Measurements from ENCODE around the gene EBF4. TPM values are rescaled to one million over a fixed set of nuclear protein-coding genes. Genes with fewer than 3 reads are reported as not detected.
"Not testable (repeated sequence)": the region's sequence is repeated elsewhere in the genome, so short reads cannot be mapped to it uniquely, and the experiment has no call there.

The EBF4 gene
- total RNA-seq, 2 experiments from 2014 or later: 0.27 to 0.64 TPM

DNA sequence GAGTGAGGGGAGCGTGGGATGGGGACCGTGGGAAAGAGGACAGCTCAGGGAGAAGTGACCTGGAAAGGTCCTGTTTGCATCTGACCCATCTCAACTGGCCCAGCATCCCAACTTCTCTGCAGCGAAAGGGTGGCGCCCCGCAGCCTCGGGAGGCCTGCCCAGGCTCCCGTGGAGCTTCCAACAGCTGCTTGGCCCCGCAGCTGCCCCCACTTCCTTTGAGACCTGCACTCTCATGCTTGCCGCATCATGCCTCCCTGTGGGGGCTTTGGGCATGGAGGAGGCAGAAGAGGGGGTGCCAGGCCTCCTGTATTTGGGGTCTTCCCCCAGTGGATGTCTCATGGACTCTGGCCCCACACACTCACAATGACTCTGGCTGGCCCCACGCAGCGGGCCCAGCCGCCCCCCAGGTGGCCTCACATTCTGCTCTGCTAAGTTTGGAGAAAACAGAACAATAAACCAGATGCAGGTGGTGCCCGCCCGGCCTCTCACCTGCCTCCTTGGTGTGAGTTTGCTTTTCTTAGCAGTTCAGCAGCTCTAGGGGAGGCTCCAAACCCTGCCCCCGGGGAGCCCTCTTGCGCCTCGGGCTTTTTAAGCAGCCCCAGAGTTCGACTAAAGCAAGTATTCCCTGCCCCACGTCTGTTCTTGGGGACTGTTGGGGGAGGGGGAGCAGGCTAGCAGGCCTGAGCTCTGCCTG is 67.2 kb downstream of the EBF4 start:
- H3K36me3 Mint-ChIP-seq (ENCODE audit: low read depth): no peaks in the 10 kb centered on the region
- no peak overlapping the region for H3K27ac Mint-ChIP-seq
- H3K27me3 Mint-ChIP-seq: peaks cover 20% of the 10 kb centered on the region
- H3K9me3 Mint-ChIP-seq: no peaks in the 10 kb centered on the region
- ChIA-PET POLR2A (no interaction called here), CTCF (no interaction called here)
- no peak for DNase-seq
- no peak overlapping the region for H3K4me3 Mint-ChIP-seq
- H3K4me1 Mint-ChIP-seq: no peaks in the 10 kb centered on the region

DNA sequence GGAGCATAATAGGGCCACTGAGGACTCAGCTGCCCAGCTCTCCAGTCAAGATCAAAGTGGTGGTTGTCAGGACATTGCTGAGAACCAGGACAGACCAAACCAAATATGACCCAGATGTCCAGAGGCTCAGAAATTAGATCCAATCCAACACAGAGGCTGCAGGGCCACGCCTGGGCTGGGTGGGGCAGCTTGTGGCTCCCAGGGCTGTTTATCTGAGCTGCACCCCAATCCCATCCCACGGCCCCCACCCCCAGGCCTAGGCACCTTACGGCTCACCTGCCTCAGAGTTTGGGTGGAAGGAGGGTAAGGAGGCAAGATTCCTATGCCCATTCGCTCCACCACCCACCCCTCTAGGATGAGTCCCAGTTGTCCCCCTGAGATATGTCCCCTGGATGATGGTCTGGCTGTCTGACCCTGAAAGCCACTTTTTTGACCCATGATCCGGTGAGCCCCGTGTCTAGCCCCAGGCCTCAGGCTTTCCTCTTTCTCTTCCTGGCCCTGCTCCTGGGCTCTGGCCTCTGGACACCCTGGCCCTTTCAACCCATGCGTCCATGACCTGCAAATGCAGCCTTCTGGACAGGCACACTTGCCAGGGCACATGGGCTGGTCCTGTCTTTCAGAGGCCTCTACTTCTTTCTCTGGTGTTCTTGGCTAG is 67.8 kb downstream of the EBF4 start:
- Mint-ChIP-seq H3K4me1 (no peaks in the 10 kb centered on the region), H3K36me3 (ENCODE audit: low read depth) (no peaks in the 10 kb centered on the region), H3K4me3 (no peak overlapping the region), H3K27me3 (peaks cover 14% of the 10 kb centered on the region), H3K27ac (no peak overlapping the region), H3K9me3 (no peaks in the 10 kb centered on the region)
- ChIA-PET POLR2A (no interaction called here), CTCF (no interaction called here)
- no peak for DNase-seq

DNA sequence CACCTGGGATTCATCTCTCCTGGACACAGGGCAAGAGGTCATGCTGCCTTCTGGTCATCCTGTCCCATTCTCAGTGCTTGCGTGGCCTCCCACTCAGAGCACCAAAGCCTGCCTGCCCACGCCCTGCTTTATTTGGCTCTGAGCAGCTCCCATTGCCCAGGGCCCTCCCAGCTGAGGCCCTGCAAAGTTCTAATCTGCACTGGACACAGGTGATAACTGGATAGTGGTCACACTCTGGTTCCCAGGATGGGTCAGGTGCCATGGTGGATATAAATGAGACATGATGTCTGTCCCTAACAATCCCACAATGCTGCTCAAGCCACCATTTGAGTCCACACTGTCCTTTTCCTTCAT is 68.3 kb downstream of the EBF4 start:
- Mint-ChIP-seq H3K27ac (no peak overlapping the region), H3K27me3 (peaks cover 14% of the 10 kb centered on the region), H3K9me3 (no peaks in the 10 kb centered on the region), H3K4me1 (no peaks in the 10 kb centered on the region), H3K4me3 (no peak overlapping the region), H3K36me3 (ENCODE audit: low read depth) (no peaks in the 10 kb centered on the region)
- CTCF ChIA-PET: no interaction called here
- DNase-seq: no peak
- POLR2A ChIA-PET: no interaction called here

DNA sequence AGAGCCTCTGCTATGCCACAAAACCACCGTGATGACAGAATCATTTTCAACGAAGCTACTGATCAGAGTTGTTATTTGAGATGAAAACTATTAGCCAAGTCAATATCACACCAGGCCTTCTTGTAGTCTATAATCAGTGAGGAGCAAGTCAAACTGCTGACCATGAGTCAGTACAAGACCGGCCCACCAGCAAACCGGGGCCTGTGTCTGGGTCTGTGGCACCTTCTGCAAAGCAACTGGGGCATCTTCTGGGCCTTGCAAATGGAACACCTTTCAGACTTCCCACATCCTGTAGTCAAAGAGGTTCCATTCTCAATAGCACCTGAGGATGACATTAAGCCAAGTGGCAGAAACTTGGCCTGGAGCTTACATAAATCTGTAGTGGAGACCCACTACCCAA is 69.3 kb downstream of the EBF4 start:
- H3K9me3 Mint-ChIP-seq: no peaks in the 10 kb centered on the region
- no peak for DNase-seq
- H3K36me3 Mint-ChIP-seq (ENCODE audit: low read depth): no peaks in the 10 kb centered on the region
- no peaks in the 10 kb centered on the region for H3K4me1 Mint-ChIP-seq
- ChIA-PET CTCF (interaction anchor here (1.3 kb wide), 1 partner anchor 239 kb away, joined by 3 read pairs; no protein-coding TSS in a partner anchor), POLR2A (no interaction called here)
- peaks cover 9% of the 10 kb centered on the region for H3K27me3 Mint-ChIP-seq
- no peak overlapping the region for H3K27ac Mint-ChIP-seq
- H3K4me3 Mint-ChIP-seq: no peak overlapping the region

DNA sequence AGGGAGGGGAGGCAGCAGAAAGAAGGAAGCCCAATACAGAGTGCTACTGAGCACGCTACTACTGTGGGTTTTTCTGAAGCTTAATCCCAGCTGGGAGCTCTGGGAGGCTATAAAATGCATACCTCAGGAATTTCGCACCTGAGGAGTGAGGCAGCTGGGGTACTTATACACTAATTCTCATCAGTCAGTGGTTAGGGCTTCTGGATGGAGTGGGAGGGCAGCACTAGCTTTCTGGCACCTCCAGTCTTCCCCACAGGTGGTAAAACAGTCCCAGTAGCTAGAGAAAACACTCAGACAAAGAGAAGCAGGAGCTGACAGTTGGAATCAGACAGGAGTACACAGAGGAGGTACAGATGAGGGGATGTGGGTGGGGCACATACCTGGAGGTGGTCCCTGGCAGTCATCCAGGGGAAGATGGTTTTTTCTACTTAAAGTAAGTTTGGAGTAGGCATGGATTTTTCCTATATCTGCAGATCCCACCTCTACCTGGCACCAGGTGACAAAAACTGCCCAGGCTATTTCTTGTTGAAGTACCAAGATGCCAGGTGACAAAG is 70.1 kb downstream of the EBF4 start:
- Mint-ChIP-seq H3K4me1 (no peaks in the 10 kb centered on the region), H3K36me3 (ENCODE audit: low read depth) (no peaks in the 10 kb centered on the region), H3K27ac (no peak overlapping the region), H3K4me3 (no peak overlapping the region), H3K27me3 (peaks cover 10% of the 10 kb centered on the region), H3K9me3 (no peaks in the 10 kb centered on the region)
- CTCF ChIA-PET: interaction anchor here (1.3 kb wide), 1 partner anchor 238 kb away, joined by 3 read pairs; no protein-coding TSS in a partner anchor
- no peak for DNase-seq
- POLR2A ChIA-PET: interaction anchor here (0.6 kb wide), 1 partner anchor 1138 kb away, joined by 4 read pairs; no protein-coding TSS in a partner anchor

DNA sequence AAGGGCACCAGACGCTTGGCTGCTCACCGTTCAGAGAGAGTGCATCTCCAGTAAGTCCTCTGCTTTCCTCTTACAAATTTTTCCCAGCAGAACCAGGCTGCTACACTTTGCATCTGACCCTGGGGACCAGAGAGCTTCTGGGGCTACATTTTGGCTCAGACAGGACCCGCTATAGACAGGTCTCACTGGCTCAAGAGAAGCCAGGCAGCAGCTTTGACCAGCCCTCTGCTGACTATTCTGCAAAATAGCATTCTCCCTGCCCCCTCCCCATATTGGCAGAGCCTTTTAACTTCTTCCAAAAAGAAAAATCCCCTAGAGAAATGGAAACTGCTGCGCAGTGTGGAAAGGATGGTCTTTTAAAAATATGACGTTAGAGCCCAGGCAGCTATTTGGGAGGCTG is 70.6 kb downstream of the EBF4 start:
- ChIA-PET POLR2A (interaction anchor here (0.6 kb wide), 1 partner anchor 1137 kb away, joined by 4 read pairs; no protein-coding TSS in a partner anchor), CTCF (no interaction called here)
- Mint-ChIP-seq H3K27ac (no peak overlapping the region), H3K9me3 (no peaks in the 10 kb centered on the region), H3K27me3 (peaks cover 10% of the 10 kb centered on the region), H3K4me1 (no peaks in the 10 kb centered on the region), H3K36me3 (ENCODE audit: low read depth) (no peaks in the 10 kb centered on the region), H3K4me3 (no peak overlapping the region)
- DNase-seq: no peak

DNA sequence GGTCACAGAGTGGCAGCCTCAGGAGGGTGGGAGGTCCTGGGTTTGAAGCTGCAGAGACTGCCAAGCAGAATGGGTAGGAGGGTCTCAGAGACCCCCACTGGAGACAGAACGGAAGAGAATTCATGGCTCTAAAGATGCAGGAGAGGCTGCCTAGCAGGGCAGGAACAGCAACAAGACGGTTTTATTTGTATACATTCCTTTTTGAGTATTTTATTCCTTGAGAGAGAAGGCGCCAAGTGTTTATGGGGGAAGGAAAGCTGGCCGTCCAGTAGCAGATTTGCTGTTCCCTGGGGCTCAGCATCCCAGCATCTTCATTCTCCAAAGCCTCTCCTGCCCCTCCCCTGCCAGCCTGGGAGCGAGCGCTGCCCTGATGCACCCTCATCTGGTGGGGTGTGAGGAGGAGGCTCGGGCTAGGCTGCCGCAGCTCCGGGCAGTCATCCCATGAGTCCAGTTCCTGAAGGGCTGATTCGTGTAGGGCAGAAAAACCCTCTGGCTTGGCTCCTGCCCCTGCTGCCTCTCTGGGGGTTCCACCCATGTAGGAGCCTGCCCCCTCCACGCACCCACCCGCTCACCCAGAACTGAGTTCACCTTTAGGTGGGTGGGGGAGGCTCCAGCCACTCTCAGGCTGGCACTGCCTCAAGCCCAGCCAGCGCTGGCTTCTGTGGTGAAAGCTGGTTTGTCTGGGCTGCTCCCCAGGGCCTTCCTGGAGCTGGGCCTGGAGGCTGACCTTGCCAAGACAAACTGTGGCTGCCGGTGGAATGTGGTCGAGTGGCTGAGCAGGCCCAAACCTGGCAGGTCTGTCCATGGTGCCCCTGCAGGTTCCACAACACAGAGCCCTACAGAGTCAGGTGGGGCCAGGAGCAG is 75.4 kb downstream of the EBF4 start:
- H3K27me3 Mint-ChIP-seq: peaks cover 13% of the 10 kb centered on the region
- no peak overlapping the region for H3K4me3 Mint-ChIP-seq
- H3K36me3 Mint-ChIP-seq (ENCODE audit: low read depth): no peaks in the 10 kb centered on the region
- ChIA-PET CTCF (interaction anchor here (0.6 kb wide), 1 partner anchor 1266 kb away, joined by 5 read pairs; no protein-coding TSS in a partner anchor), POLR2A (no interaction called here)
- peaks cover 6% of the 10 kb centered on the region for H3K4me1 Mint-ChIP-seq
- no peak for DNase-seq
- no peaks in the 10 kb centered on the region for H3K9me3 Mint-ChIP-seq
- H3K27ac Mint-ChIP-seq: no peak overlapping the region

DNA sequence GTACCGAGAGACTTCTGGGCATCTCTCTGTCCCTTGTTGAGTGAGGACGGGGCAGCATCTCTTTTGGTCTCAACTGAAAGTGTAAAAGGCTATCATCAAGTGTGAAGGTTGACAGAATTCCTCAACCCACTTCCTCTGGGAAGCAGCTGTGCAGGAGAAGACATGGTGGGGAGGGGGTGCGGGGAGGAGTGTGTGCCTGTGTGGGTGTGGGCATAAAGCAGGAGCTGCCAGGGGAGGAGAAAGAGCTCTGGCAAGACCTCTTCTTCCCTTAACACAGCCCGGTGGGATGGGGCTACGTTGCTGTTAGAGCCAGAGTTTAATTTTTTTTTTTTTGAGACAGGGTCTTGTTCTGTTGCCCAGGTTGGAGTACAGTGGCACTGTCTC is 76.0 kb downstream of the EBF4 start:
- ChIA-PET CTCF (interaction anchor here (0.6 kb wide), 1 partner anchor 1266 kb away, joined by 5 read pairs; no protein-coding TSS in a partner anchor), POLR2A (no interaction called here)
- DNase-seq: no peak
- H3K36me3 Mint-ChIP-seq (ENCODE audit: low read depth): no peaks in the 10 kb centered on the region
- H3K4me3 Mint-ChIP-seq: no peak overlapping the region
- H3K9me3 Mint-ChIP-seq: no peaks in the 10 kb centered on the region
- no peak overlapping the region for H3K27ac Mint-ChIP-seq
- peaks cover 13% of the 10 kb centered on the region for H3K27me3 Mint-ChIP-seq
- H3K4me1 Mint-ChIP-seq: peaks cover 6% of the 10 kb centered on the region

DNA sequence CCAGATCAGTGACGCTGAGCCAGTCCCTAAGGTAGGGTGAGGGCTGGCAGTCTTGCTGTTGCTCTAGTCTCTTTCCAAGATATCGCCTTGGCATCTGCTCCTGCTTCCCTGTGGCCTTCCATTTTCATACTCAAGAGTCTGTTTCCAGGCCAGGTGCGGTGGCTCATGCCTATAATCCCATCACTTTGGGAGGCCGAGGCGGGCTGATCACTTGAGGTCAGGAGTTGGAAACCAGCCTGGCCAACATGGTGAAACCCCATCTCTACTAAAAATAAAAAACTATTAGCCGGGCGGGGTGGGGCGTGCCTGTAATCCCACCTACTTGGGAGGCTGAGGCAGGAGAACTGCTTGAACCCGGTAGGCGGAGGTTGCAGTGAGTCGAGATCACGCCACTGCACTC is 77.5 kb downstream of the EBF4 start:
- POLR2A ChIA-PET; H3K9me3 Mint-ChIP-seq; H3K4me3 Mint-ChIP-seq; DNase-seq; H3K4me1 Mint-ChIP-seq; H3K36me3 Mint-ChIP-seq (ENCODE audit: low read depth); CTCF ChIA-PET; H3K27ac Mint-ChIP-seq; H3K27me3 Mint-ChIP-seq: not testable (repeated sequence)

DNA sequence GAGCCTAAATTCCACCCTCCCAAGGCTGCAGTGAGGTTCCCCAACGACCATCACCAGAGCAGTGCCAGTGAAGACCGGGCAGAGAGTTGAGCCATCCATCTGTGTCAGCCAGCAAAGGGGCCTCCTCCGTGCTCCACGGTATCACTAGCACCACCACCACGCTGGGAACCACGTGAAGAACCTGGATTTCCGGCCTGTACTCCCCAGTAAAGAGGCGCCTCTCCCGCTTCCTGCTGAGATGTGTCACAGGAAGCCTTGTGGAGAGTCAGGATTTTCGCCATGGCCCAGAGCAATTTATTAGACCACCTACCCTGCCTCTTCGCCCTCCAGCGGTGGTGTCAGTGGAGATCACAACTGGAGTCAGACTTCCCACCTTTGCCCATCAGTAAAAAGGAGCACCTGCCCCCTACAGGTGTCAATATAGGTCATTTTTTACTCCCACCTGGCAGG is 79.1 kb downstream of the EBF4 start:
- peaks cover 6% of the 10 kb centered on the region for H3K4me1 Mint-ChIP-seq
- CTCF ChIA-PET: no interaction called here
- no peaks in the 10 kb centered on the region for H3K36me3 Mint-ChIP-seq (ENCODE audit: low read depth)
- POLR2A ChIA-PET: no interaction called here
- H3K27ac Mint-ChIP-seq: no peak overlapping the region
- DNase-seq: no peak
- H3K27me3 Mint-ChIP-seq: peaks cover 7% of the 10 kb centered on the region
- no peak overlapping the region for H3K4me3 Mint-ChIP-seq
- H3K9me3 Mint-ChIP-seq: no peaks in the 10 kb centered on the region

DNA sequence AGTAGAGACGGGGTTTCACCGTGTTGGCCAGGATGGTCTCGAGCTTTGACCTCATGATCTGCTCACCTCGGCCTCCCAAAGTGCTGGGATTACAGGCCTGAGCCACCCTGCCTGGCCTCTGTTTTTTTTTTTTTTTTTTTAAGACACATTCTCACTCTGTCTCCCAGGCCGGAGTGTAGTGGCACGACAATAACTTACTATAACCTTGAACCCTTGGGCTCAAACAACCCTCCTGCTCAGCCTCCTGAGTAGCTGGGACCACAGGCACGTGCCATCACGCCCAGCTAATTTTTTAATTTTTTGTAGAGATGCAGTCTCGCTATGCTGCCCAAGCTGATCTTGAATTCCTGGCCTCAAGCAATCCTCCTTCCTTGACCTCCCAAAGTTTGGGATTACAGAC is 81.2 kb downstream of the EBF4 start:
- no peak overlapping the region for H3K27ac Mint-ChIP-seq

DNA sequence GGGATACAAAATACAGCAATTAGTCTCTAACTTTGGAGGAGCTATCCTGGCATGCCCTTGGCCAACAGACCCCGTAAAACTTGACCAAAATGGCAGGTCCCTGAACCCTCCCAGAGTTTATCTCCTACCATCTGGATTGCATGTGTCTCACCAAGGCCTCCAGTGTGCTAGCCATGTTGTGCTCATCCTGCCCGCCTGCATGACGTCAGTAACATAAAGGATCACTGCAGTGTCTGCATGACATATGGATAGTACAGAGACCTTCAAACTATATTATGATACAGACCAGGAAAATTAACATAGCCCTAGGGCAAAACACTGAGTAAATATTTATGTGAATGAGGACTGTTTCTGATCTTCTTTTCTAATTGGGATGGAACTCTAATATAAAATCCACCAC is 82.6 kb downstream of the EBF4 start:
- H3K4me3 Mint-ChIP-seq: no peak overlapping the region
- no peaks in the 10 kb centered on the region for H3K36me3 Mint-ChIP-seq (ENCODE audit: low read depth)
- peaks cover 3% of the 10 kb centered on the region for H3K9me3 Mint-ChIP-seq
- peaks cover 12% of the 10 kb centered on the region for H3K27me3 Mint-ChIP-seq
- H3K27ac Mint-ChIP-seq: no peak overlapping the region
- ChIA-PET POLR2A (no interaction called here), CTCF (interaction anchor here (1.5 to 2.2 kb wide), 2 partner anchors 22 kb away, joined by 3 to 6 read pairs; no protein-coding TSS in a partner anchor)
- no peak for DNase-seq
- peaks cover 6% of the 10 kb centered on the region for H3K4me1 Mint-ChIP-seq

More for the DNA sequence above, 81.2 kb downstream of the EBF4 start:
- peaks cover 3% of the 10 kb centered on the region for H3K9me3 Mint-ChIP-seq
- no peaks in the 10 kb centered on the region for H3K36me3 Mint-ChIP-seq (ENCODE audit: low read depth)
- peaks cover 7% of the 10 kb centered on the region for H3K27me3 Mint-ChIP-seq
- POLR2A ChIA-PET: no interaction called here
- CTCF ChIA-PET: interaction anchor here (1.5 kb wide), 1 partner anchor 21 kb away, joined by 3 read pairs; no protein-coding TSS in a partner anchor
- H3K4me3 Mint-ChIP-seq: no peak overlapping the region
- H3K4me1 Mint-ChIP-seq: peaks cover 6% of the 10 kb centered on the region
- DNase-seq: no peak

All from activated CD4-positive, alpha-beta T cell treated with anti-CD3 and anti-CD28 coated beads, Interleukin-2, amount 10 ng/mL, durations not matched to agents 7 days and 5 days (primary cell).